GM23248 (cell line): ENCODE measurements around the gene UBA3.

Experiments
- EZH2 ChIP-seq: fragments of 200-600 bp; sonication (generic); IDR thresholded peaks from 2 replicates; pipeline ENCODE4 v1.6.1; 2018; ENCODE audit warnings: antibody characterized with exemption, mild to moderate bottlenecking; ENCODE audit not compliant: insufficient read depth, poor library complexity, severe bottlenecking
- EZH2phosphoT487 ChIP-seq: fragments of 200-600 bp; sonication (generic); IDR thresholded peaks from 2 replicates; pipeline ENCODE4 v1.6.1; 2018; ENCODE audit warnings: antibody characterized with exemption, moderate library complexity, mild to moderate bottlenecking, low read depth; ENCODE audit not compliant: insufficient read depth

GRCh38 chr3:69059688-69060087 is 20.5 kb downstream of the UBA3 start:
- TF ChIP-seq EZH2phosphoT487, result no peak
- no peak for TF ChIP-seq EZH2
